ENCODE measurements around the gene P2RY2.

P2RY2 gene

DNA sequence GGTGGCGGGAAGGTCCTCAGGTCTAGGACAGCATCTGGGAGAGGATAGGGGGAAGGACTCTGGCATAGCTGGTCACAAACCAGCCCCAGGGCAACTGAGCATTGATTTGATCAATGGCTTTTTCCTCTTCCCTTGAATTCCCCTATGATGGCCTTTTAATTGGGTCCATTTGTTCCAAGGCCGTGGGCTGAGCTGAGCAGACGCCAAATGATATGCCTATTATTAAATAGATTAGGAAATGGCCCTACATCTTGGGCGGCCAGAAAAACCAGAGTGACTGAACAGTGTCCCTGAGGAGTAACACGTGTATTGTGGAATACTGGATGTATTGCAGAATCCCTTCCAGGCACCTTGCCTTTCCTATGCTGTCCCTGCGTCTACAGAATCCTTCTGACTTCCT, 27.4 kb downstream of the P2RY2 start:
- H3K4me3 ChIP-seq (ENCODE audit: low read length) = no peak overlapping the region
- H3K9me3 ChIP-seq (ENCODE audit: control insufficient read depth, low read length) = no peaks in the 10 kb centered on the region
- H3K36me3 ChIP-seq (ENCODE audit: control insufficient read depth, insufficient read depth, low read length) = no peaks in the 10 kb centered on the region
- H3K9ac ChIP-seq (ENCODE audit: low read length) = no peak overlapping the region
- H3K27me3 ChIP-seq (ENCODE audit: control insufficient read depth, insufficient read depth, low read length) = no peaks in the 10 kb centered on the region
- H3K4me1 ChIP-seq (ENCODE audit: control insufficient read depth, insufficient read depth, low read length) = peaks cover 5% of the 10 kb centered on the region

DNA sequence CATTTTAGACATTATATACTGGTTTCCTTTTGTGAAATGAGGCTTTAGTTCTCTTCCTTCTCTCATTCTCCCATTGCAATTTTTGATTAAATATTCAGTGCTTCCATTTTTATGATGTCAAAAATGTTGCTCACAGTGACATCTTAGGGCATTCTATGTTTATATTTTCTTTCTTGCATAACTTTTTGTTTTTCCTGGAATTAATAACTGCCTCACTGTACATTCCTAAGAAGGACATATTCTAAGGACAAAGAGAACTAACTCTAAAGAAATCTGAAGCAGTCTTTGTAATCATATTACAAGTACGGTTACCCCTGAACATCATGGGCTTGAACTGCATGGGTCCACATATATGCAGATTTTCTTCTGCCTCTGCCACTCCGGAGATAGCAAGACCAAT, 28.2 kb downstream of the P2RY2 start:
- Histone ChIP-seq H3K4me3 (ENCODE audit: low read length) (no peak overlapping the region), H3K9ac (ENCODE audit: low read length) (no peak overlapping the region), H3K4me1 (ENCODE audit: control insufficient read depth, insufficient read depth, low read length) (peaks cover 5% of the 10 kb centered on the region), H3K27me3 (ENCODE audit: control insufficient read depth, insufficient read depth, low read length) (no peaks in the 10 kb centered on the region), H3K36me3 (ENCODE audit: control insufficient read depth, insufficient read depth, low read length) (no peaks in the 10 kb centered on the region), H3K9me3 (ENCODE audit: control insufficient read depth, low read length) (no peaks in the 10 kb centered on the region)

GRCh38 chr11:73248526-73249185, 30.6 kb downstream of the P2RY2 start:
- H3K4me1 ChIP-seq (ENCODE audit: control insufficient read depth, insufficient read depth, low read length) = no peaks in the 10 kb centered on the region
- no peak overlapping the region for H3K4me3 ChIP-seq (ENCODE audit: low read length)
- no peaks in the 10 kb centered on the region for H3K36me3 ChIP-seq (ENCODE audit: control insufficient read depth, insufficient read depth, low read length)
- no peak overlapping the region for H3K9ac ChIP-seq (ENCODE audit: low read length)
- H3K27me3 ChIP-seq (ENCODE audit: control insufficient read depth, insufficient read depth, low read length) = no peaks in the 10 kb centered on the region
- H3K9me3 ChIP-seq (ENCODE audit: control insufficient read depth, low read length) = no peaks in the 10 kb centered on the region

GRCh38 chr11:73249304-73249703, 31.2 kb downstream of the P2RY2 start:
- Histone ChIP-seq H3K4me3 (ENCODE audit: low read length) (no peak overlapping the region), H3K4me1 (ENCODE audit: control insufficient read depth, insufficient read depth, low read length) (no peaks in the 10 kb centered on the region), H3K9me3 (ENCODE audit: control insufficient read depth, low read length) (no peaks in the 10 kb centered on the region), H3K27me3 (ENCODE audit: control insufficient read depth, insufficient read depth, low read length) (no peaks in the 10 kb centered on the region), H3K9ac (ENCODE audit: low read length) (no peak overlapping the region), H3K36me3 (ENCODE audit: control insufficient read depth, insufficient read depth, low read length) (no peaks in the 10 kb centered on the region)

GRCh38 chr11:73249853-73250783, 32.0 kb downstream of the P2RY2 start:
- Histone ChIP-seq H3K4me1 (ENCODE audit: control insufficient read depth, insufficient read depth, low read length) (no peaks in the 10 kb centered on the region), H3K9me3 (ENCODE audit: control insufficient read depth, low read length) (no peaks in the 10 kb centered on the region), H3K4me3 (ENCODE audit: low read length) (no peak overlapping the region), H3K9ac (ENCODE audit: low read length) (no peak overlapping the region), H3K36me3 (ENCODE audit: control insufficient read depth, insufficient read depth, low read length) (no peaks in the 10 kb centered on the region), H3K27me3 (ENCODE audit: control insufficient read depth, insufficient read depth, low read length) (no peaks in the 10 kb centered on the region)

- H3K4me3 ChIP-seq (ENCODE audit: low read length) = no peak overlapping the region
- no peak overlapping the region for H3K9ac ChIP-seq (ENCODE audit: low read length)
- no peaks in the 10 kb centered on the region for H3K9me3 ChIP-seq (ENCODE audit: control insufficient read depth, low read length)
- no peaks in the 10 kb centered on the region for H3K27me3 ChIP-seq (ENCODE audit: control insufficient read depth, insufficient read depth, low read length)
- no peaks in the 10 kb centered on the region for H3K4me1 ChIP-seq (ENCODE audit: control insufficient read depth, insufficient read depth, low read length)
- no peaks in the 10 kb centered on the region for H3K36me3 ChIP-seq (ENCODE audit: control insufficient read depth, insufficient read depth, low read length)
These were observed 34.6 kb downstream of the P2RY2 start for GRCh38 chr11:73252577-73253191.

- H3K4me1 ChIP-seq (ENCODE audit: control insufficient read depth, insufficient read depth, low read length) = no peaks in the 10 kb centered on the region
- H3K9ac ChIP-seq (ENCODE audit: low read length) = no peak overlapping the region
- no peaks in the 10 kb centered on the region for H3K9me3 ChIP-seq (ENCODE audit: control insufficient read depth, low read length)
- H3K27me3 ChIP-seq (ENCODE audit: control insufficient read depth, insufficient read depth, low read length) = no peaks in the 10 kb centered on the region
- H3K4me3 ChIP-seq (ENCODE audit: low read length) = no peak overlapping the region
- no peaks in the 10 kb centered on the region for H3K36me3 ChIP-seq (ENCODE audit: control insufficient read depth, insufficient read depth, low read length)
These were observed 39.4 kb downstream of the P2RY2 start for GRCh38 chr11:73257342-73258103.

- H3K27me3 ChIP-seq (ENCODE audit: control insufficient read depth, insufficient read depth, low read length) = peaks cover 3% of the 10 kb centered on the region
- H3K36me3 ChIP-seq (ENCODE audit: control insufficient read depth, insufficient read depth, low read length) = no peaks in the 10 kb centered on the region
- H3K9me3 ChIP-seq (ENCODE audit: control insufficient read depth, low read length) = no peaks in the 10 kb centered on the region
- no peaks in the 10 kb centered on the region for H3K4me1 ChIP-seq (ENCODE audit: control insufficient read depth, insufficient read depth, low read length)
- H3K9ac ChIP-seq (ENCODE audit: low read length) = no peak overlapping the region
- no peak overlapping the region for H3K4me3 ChIP-seq (ENCODE audit: low read length)
These were observed 40.3 kb downstream of the P2RY2 start for GRCh38 chr11:73258104-73259035.

DNA sequence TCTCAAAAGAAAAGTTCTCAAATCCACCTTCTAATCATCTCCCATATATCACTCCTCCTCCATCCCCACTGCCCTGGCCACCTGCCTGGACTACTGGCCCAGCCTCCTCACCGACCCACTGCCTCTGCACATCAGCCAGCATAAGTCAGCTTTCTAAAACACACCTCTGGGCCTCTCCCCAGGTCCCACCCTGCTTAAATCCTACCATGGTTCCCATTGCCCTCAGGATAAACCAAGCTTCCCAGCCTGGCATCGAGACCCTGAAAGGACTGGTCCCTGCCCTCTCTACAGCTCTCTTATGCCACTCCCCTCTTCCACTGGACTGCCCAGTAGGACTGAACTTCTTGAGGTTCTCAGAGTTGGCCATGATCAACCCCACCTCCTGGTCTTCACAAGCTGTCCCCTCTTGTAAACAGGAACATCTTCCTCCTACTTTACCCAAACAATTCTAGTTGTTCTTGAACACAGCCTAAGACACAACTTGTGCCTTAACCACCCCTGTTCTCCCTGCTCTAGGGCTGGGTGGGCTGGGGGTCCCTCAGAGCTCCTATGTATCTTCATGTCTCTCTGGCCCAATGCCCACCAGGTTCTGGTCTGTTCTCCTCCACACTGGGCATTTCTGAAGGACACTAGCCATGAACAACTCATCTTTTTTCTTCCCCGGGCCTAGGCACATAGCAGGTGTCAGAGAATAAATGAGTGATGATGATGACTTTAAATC, 41.5 kb downstream of the P2RY2 start:
- H3K4me1 ChIP-seq (ENCODE audit: control insufficient read depth, insufficient read depth, low read length) = no peaks in the 10 kb centered on the region
- H3K36me3 ChIP-seq (ENCODE audit: control insufficient read depth, insufficient read depth, low read length) = no peaks in the 10 kb centered on the region
- peaks cover 15% of the 10 kb centered on the region for H3K27me3 ChIP-seq (ENCODE audit: control insufficient read depth, insufficient read depth, low read length)
- H3K9ac ChIP-seq (ENCODE audit: low read length) = no peak overlapping the region
- H3K4me3 ChIP-seq (ENCODE audit: low read length) = no peak overlapping the region
- H3K9me3 ChIP-seq (ENCODE audit: control insufficient read depth, low read length) = no peaks in the 10 kb centered on the region

GRCh38 chr11:73260127-73260457, 42.0 kb downstream of the P2RY2 start:
- Histone ChIP-seq H3K4me3 (ENCODE audit: low read length) (no peak overlapping the region), H3K4me1 (ENCODE audit: control insufficient read depth, insufficient read depth, low read length) (no peaks in the 10 kb centered on the region), H3K36me3 (ENCODE audit: control insufficient read depth, insufficient read depth, low read length) (no peaks in the 10 kb centered on the region), H3K27me3 (ENCODE audit: control insufficient read depth, insufficient read depth, low read length) (peaks cover 20% of the 10 kb centered on the region), H3K9ac (ENCODE audit: low read length) (no peak overlapping the region), H3K9me3 (ENCODE audit: control insufficient read depth, low read length) (no peaks in the 10 kb centered on the region)
